ENCODE data around the gene HDGFL2.
A peak's percentile ranks its signal among the peaks of the same experiment; 100 is the strongest.

Gene HDGFL2

DNA sequence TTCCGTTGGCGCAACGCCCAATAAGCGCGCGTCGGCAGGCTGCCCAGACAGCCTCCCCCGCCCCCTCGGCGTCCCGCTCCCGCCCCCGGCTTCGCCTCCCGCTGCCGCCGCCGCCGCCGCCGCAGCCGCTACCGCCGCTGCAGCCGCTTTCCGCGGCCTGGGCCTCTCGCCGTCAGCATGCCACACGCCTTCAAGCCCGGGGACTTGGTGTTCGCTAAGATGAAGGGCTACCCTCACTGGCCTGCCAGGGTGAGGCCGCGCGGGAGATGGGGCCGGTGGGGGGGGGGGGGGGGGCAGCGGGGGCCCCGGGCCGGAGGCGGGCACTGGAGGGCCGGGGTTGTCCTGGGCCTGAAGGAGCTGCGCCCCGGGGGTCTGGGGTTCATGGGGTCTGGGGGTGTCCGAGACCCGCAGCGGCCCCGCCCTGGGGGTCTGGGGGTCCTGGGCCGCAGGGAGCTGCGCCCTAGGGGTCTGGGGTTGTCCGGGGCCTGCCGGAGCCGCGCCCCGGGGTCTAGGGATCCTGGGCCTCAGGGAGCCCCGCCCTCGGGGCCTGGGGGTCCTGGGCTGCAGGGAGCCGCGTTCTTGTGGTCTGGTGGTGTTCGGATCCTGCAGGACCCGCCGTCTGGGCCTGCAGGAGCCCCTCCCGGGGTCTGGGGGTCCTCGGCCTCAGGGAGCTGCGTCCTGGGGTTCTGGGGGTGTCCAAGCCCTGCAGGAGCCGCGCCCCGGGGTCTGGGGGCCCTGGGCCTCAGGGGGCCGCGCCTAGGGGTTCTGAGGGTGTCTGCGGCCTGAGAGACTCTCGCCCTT is at the start of gene HDGFL2:
TSS of gene HDGFL2 (plus strand) at position 124 of the 801 bp plus-strand sequence. CDS start at position 178, 54 bp downstream.
- intact Hi-C loops (cut with DNase I) = no loop called here
- peak in 1 of 42 donors; percentile 98 for DNase-seq

- no peak for DNase-seq
- intact Hi-C loops (cut with DNase I) = no loop called here
Measured at GRCh38 chr19:4423416-4424126, 48.5 kb upstream of the HDGFL2 start.

- intact Hi-C loops (cut with DNase I) = no loop called here
- no peak for DNase-seq
Measured at GRCh38 chr19:4425537-4425936, 46.6 kb upstream of the HDGFL2 start.

GRCh38 chr19:4428326-4428975 is 43.6 kb upstream of the HDGFL2 start:
- intact Hi-C loops (cut with DNase I) = no loop called here
- DNase-seq = no peak

- intact Hi-C loops (cut with DNase I) = no loop called here
Measured at GRCh38 chr19:4429256-4429655, 42.8 kb upstream of the HDGFL2 start.

DNA sequence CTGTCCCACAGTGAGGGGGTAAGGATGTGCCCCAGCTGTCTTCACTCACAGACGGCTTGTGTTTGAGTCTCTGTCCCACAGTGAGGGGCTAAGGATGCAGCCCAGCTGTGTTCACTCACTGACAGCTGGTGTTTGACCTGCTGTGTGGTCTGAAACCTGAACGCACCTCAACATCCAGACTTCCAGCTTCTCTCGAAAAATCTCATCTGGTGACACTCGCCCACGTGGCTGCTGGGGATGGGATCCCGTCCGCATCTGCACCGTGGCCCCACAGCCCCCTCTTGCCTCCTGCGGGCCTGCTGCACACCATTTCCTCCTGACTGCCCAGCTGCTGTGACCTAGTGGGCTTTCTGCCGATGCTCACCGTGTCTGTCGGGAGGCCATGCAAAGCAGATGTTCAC is 42.3 kb upstream of the HDGFL2 start:
- intact Hi-C loops (cut with DNase I) = no loop called here
- DNase-seq = no peak

More at GRCh38 chr19:4429256-4429655, 42.8 kb upstream of the HDGFL2 start:
- DNase-seq = no peak

DNA sequence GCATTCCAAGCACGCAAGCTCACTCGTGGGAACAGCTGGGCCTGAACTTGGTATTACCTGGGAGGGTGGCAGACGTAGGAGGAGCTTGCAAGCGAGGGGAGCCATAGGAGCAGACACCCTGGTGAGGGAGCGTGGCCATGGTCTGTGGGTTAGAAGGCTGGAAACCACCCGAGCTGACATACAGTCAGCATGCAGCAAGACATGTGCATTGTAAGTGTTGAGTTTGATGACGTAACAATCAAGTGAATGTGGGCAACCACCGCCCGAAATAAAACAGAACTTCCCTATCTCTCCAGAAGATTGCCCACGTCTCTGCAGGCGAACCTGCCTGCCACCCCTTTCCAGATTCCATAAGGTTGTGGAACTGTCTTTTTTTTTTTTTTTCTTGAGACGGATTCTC is 41.3 kb upstream of the HDGFL2 start:
- intact Hi-C loops (cut with DNase I) = no loop called here
- peak in 33 of 42 donors; percentile 14 to 73 (median 44) for DNase-seq

GRCh38 chr19:4431296-4431695 is 40.8 kb upstream of the HDGFL2 start:
- DNase-seq = no peak
- intact Hi-C loops (cut with DNase I) = no loop called here

GRCh38 chr19:4431808-4432674 is 40.1 kb upstream of the HDGFL2 start:
- intact Hi-C loops (cut with DNase I) = no loop called here
- DNase-seq = peak in 14 of 42 donors; percentile 10 to 50 (median 34)

DNA sequence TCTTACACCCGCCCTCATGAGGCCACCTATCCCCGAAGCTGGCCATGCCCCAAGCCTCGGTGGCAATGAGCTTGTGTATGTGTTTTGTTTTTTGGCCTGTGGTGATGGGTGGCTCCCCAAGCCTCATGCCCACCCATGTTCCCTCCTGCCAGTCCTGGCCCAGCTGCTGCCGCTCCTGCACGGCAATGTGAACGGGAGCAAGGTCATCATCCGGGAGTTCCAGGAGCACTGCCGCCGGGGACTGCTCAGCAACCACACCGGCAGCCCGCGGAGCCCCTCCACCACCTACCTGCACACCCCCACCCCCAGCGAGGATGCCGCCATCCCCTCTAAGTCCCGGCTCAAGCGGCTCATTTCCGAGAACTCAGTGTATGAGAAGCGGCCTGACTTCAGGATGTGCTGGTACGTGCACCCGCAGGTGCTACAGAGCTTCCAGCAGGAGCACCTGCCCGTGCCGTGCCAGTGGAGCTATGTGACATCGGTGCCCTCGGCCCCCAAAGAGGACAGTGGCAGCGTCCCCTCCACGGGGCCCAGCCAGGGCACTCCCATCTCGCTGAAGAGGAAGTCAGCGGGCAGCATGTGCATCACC is 39.1 kb upstream of the HDGFL2 start:
- no peak for DNase-seq
- intact Hi-C loops (cut with DNase I) = no loop called here

DNA sequence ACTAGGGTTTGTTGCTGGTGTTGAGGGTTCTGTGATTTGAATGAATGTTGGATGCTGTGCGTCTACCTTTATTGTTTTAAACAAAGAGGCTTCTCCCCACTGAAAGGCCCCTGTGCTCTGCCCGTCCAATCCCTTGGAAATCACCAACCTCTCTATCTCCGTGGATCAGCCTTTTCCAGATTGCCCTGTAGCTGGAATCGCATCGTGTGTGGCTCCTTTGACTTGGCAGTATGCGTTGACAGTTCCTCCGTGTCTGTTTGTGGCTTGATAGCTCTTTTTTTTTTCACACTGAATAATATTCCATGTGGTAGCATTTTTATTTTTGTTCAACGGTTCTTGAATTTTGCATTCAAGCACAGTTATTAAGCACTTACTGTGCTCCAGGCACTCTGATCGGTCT is 37.7 kb upstream of the HDGFL2 start:
- no peak for DNase-seq

GRCh38 chr19:4436231-4436630 is 35.9 kb upstream of the HDGFL2 start:
- intact Hi-C loops (cut with DNase I) = no loop called here
- peak in 21 of 42 donors; percentile 19 to 73 (median 44) for DNase-seq

More for the DNA sequence above, 37.7 kb upstream of the HDGFL2 start:
- intact Hi-C loops (cut with DNase I) = no loop called here

DNA sequence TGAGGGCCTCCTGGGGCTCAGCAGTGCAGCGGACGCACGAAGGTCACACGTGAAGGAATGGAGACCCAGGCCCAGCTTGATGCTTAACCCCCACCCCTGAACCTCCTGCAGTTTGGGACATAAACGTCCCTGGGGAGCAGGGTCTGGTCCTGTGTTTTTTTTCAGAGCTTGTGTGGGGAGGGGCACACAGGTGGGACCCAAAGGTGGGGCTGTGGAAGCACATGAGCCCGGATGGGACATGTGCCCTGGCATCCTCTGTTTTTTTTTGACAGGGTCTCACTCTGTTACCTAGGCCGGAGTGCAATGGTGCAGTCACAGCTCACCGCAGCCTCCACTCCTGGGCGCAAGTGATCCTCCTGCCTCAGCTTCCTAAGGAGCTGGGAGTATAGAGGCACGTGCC is 35.0 kb upstream of the HDGFL2 start:
- intact Hi-C loops (cut with DNase I) = no loop called here
- DNase-seq = no peak

GRCh38 chr19:4439243-4439642 is 32.9 kb upstream of the HDGFL2 start:
- peak in 6 of 42 donors; percentile 23 to 48 (median 36) for DNase-seq
- intact Hi-C loops (cut with DNase I) = no loop called here

DNA sequence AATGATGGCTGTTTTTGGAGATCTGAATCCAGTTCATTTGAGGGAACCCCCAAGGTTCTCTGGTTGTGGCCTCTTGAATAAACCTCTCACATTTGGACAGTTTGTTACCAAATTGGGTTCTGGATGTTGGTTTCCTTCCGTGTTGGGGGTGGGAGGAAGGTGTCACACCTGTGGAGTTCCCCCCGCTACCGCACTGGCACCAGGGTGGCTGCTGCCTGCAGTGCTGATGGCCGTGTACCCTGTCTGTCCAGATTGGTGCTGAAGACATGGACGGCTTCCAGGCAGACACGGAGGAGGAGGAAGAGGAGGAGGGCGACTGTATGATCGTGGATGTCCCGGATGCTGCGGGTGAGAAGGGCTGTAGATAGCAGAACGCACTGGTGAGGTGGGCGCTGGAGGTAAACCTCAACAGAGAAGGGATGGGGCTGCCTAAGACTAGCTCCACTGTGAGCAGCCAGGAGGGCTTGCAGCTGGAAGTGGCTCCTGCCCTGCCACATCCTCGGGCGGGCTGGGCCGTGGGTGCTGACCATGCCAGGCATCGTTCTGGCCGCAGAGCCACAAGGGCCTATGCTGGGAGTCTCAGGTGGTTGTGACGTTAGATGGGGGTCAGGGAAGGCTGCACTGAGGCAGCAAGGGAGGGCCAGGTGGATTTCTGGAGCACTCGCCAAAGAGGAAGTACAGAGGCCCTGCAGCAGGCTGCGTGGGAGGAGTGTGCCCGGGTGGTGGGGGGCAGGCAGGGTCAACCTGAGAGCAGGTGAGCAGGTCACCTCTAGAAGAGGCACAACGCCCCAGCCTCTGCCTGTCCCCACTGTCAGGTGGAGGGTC is 29.9 kb upstream of the HDGFL2 start:
- DNase-seq = no peak
- intact Hi-C loops (cut with DNase I) = no loop called here

GRCh38 chr19:4442819-4443146 is 29.3 kb upstream of the HDGFL2 start:
- intact Hi-C loops (cut with DNase I) = no loop called here
- DNase-seq = no peak

DNA sequence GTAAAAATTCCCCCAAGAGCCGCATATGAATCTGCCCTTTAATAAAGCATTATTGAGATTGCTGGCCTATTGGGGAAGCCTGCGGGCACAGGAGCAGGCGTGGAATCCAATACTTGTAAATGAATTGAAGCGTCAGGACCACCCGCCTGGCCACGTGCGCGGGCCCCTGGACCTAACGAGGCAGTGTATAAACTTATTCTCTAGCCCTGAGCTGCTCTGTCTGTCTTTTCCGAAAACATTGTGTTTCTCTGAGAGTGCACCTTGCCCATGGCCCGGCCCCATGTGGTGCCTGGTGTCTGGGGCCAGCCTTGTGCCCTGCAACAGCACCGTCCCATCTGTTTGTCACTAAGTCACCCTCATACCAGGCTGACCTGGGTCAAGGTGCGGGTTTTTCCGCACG is 28.9 kb upstream of the HDGFL2 start:
- intact Hi-C loops (cut with DNase I) = no loop called here
- DNase-seq = no peak

All from head of caudate nucleus (tissue), 42 donors.